GM23338 (cell line): Measurements from ENCODE around the gene DNAJB12. TPM values are rescaled to one million over a fixed set of nuclear protein-coding genes. Genes with fewer than 3 reads are reported as not detected.

Source experiments
- ATAC-seq: fragments of 200-7000 bp; cut with Tn5 transposase; 3 replicates; pipeline ENCODE4 v1.9.1; 2020
- DNase-seq: peaks from one replicate; pipeline ENCODE4 v3.0.0-alpha.2; 2015; ENCODE audit warnings: low spot score
- H2AFZ ChIP-seq: fragments of 200-600 bp; sonication (generic); 2 replicates; pipeline ENCODE4 v1.8.0; 2016; ENCODE audit warnings: antibody characterized with exemption, mild to moderate bottlenecking, moderate library complexity
- H3F3A ChIP-seq: fragments of 200-600 bp; sonication (generic); replicated peaks from 2 replicates; pipeline ENCODE4 v1.8.0; 2017; ENCODE audit warnings: antibody characterized with exemption, mixed run types, low read depth
- H3K27ac ChIP-seq: fragments of 200-600 bp; sonication (generic); 2 replicates; pipeline ENCODE4 v1.6.1; 2016; ENCODE audit warnings: low read depth
- H3K27me3 ChIP-seq: fragments of 200-600 bp; sonication (generic); 2 replicates; pipeline ENCODE4 v1.8.0; 2016; ENCODE audit warnings: mild to moderate bottlenecking, mixed run types, moderate library complexity; ENCODE audit not compliant: insufficient read depth
- H3K36me3 ChIP-seq: fragments of 200-600 bp; sonication (generic); 2 replicates; pipeline ENCODE4 v1.8.0; 2016; ENCODE audit warnings: mild to moderate bottlenecking; ENCODE audit not compliant: insufficient read depth
- H3K4me1 ChIP-seq: fragments of 200-600 bp; sonication (generic); 2 replicates; pipeline ENCODE4 v1.8.0; 2016; ENCODE audit warnings: mild to moderate bottlenecking, moderate library complexity; ENCODE audit not compliant: insufficient read depth
- H3K4me2 ChIP-seq: fragments of 200-600 bp; sonication (generic); 2 replicates; pipeline ENCODE4 v1.7.1; 2017; ENCODE audit warnings: mixed run types
- H3K4me3 ChIP-seq: fragments of 200-600 bp; sonication (generic); 2 replicates; pipeline ENCODE4 v1.6.1; 2016; ENCODE audit warnings: mixed run types
- H3K79me2 ChIP-seq: fragments of 200-600 bp; sonication (generic); replicated peaks from 2 replicates; pipeline ENCODE4 v1.8.0; 2017; ENCODE audit warnings: mild to moderate bottlenecking; ENCODE audit not compliant: insufficient read depth
- H3K9me2 ChIP-seq: fragments of 200-600 bp; sonication (generic); 2 replicates; pipeline ENCODE4 v1.8.0; 2017; ENCODE audit not compliant: insufficient read depth
- H4K20me1 ChIP-seq: fragments of 200-600 bp; sonication (generic); replicated peaks from 2 replicates; pipeline ENCODE4 v1.8.0; 2017; ENCODE audit warnings: mild to moderate bottlenecking; ENCODE audit not compliant: insufficient read depth
- H3K27ac Mint-ChIP-seq: 2 replicates; pipeline ENCODE4 v1.8.0; 2020; ENCODE audit warnings: inconsistent platforms, mild to moderate bottlenecking, moderate library complexity, mixed read lengths
- H3K27me3 Mint-ChIP-seq: 3 replicates; pipeline ENCODE4 v1.8.0; 2022; ENCODE audit warnings: low read depth, mild to moderate bottlenecking, moderate library complexity, mixed read lengths, inconsistent platforms; ENCODE audit not compliant: insufficient read depth, poor library complexity
- H3K36me3 Mint-ChIP-seq: 3 replicates; pipeline ENCODE4 v1.8.0; 2021; ENCODE audit warnings: low read depth, mild to moderate bottlenecking, inconsistent platforms, moderate library complexity, mixed read lengths
- H3K4me1 Mint-ChIP-seq: 3 replicates; pipeline ENCODE4 v1.8.0; 2020; ENCODE audit warnings: mild to moderate bottlenecking, inconsistent platforms, mixed read lengths
- H3K4me3 Mint-ChIP-seq: 3 replicates; pipeline ENCODE4 v1.8.0; 2021; ENCODE audit warnings: moderate library complexity, mild to moderate bottlenecking, inconsistent platforms, mixed read lengths
- H3K9me3 Mint-ChIP-seq: 3 replicates; pipeline ENCODE4 v1.8.0; 2020; ENCODE audit warnings: moderate library complexity, mild to moderate bottlenecking, inconsistent platforms, mixed read lengths
- CREB1 ChIP-seq: fragments of 250-450 bp; sonication (Bioruptor Pico); IDR thresholded peaks from 2 replicates; pipeline ENCODE4 v1.5.0; 2020; ENCODE audit warnings: low read depth, mild to moderate bottlenecking, moderate library complexity
- EZH2 ChIP-seq: fragments of 200-600 bp; sonication (generic); IDR thresholded peaks from one replicate; pipeline ENCODE4 v1.8.0; 2017; ENCODE audit warnings: antibody characterized with exemption, mild to moderate bottlenecking, low read depth; ENCODE audit not compliant: unreplicated experiment
- EZH2phosphoT487 ChIP-seq: fragments of 200-600 bp; sonication (generic); IDR thresholded peaks from one replicate; pipeline ENCODE4 v1.8.1; 2018; ENCODE audit warnings: antibody characterized with exemption; ENCODE audit not compliant: unreplicated experiment
- NANOG ChIP-seq: IDR thresholded peaks from 2 replicates; pipeline ENCODE4 v1.6.1; 2016; ENCODE audit warnings: antibody characterized with exemption, borderline replicate concordance
- ZNF114 ChIP-seq: fragments of 250-450 bp; sonication (Bioruptor Pico); IDR thresholded peaks from 2 replicates; pipeline ENCODE4 v1.5.0; 2020; ENCODE audit warnings: mild to moderate bottlenecking, moderate library complexity
- ZNF331 ChIP-seq: fragments of 250-450 bp; sonication (Bioruptor Pico); IDR thresholded peaks from 2 replicates; pipeline ENCODE4 v1.5.0; 2020; ENCODE audit warnings: low read depth, mild to moderate bottlenecking, moderate library complexity
- polyA plus RNA-seq: library from polyadenylated mRNA; unstranded; fragments of >200 nt; fragmentation: Nextera tagmentation; extraction: Ambion mirVana; gene quantifications from 2 replicates; pipeline ENCODE4 v1.2.1, GENCODE V29; 2016
- total RNA-seq: library from RNA; depleted of rRNA; stranded (reverse); fragments of >200 nt; shearing (Covaris generic); gene quantifications from 2 replicates; pipeline ENCODE4 v1.2.3, GENCODE V29; 2014
- TF ChIP-seq, protein P1 (sequence below): IDR thresholded peaks from 2 replicates; pipeline ENCODE4 v1.6.1; 2016; ENCODE audit warnings: antibody characterized with exemption
- TF ChIP-seq, protein P2 (sequence below), 2 experiments: fragments of 200-600 bp in 1 of 2; sonication (generic) in 1 of 2; conservative IDR thresholded peaks; 2 replicates each; pipeline versions ENCODE4 v1.5.1 to v1.6.1; 2016 to 2017; ENCODE audit warnings: antibody characterized with exemption in 2 of 2, low read depth in 2 of 2, mild to moderate bottlenecking in 2 of 2, moderate library complexity in 1 of 2
- TF ChIP-seq, protein P3 (sequence below): fragments of 250-450 bp; sonication (Bioruptor Pico); IDR thresholded peaks from 2 replicates; pipeline ENCODE4 v1.5.0; 2020; ENCODE audit warnings: mild to moderate bottlenecking, moderate library complexity

Gene DNAJB12
- total and polyA plus RNA-seq, 2 experiments from 2014 or later: 12.8 to 16.0 TPM

DNA sequence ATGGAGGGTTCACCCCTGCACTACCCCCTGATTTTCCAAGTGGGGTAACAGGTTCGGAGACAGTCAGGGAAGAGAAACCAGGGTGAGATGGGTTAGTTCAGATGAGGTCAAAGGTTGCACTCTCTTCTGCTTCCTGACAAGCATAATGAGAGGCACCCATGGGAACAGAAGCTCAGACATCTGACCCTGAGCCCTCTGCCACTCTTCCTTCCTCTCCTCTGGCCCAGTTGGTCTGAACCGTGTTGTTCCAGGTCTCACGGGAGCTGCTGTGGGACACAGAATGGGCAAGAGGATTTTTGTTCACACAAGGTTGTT is 38.4 kb downstream of the DNAJB12 start:
- H3K4me2 ChIP-seq: no peak overlapping the region
- H3K4me3 ChIP-seq: no peak overlapping the region
- Mint-ChIP-seq H3K9me3 (no peaks in the 10 kb centered on the region; the same call in 2 of the 3 replicates), H3K36me3 (no peaks in the 10 kb centered on the region; the same call in 2 of the 3 replicates), H3K4me1 (peaks cover 44% of the 10 kb centered on the region), H3K27me3 (peaks cover 18% of the 10 kb centered on the region), H3K27ac (no peak overlapping the region), H3K4me3 (no peak overlapping the region)
- H2AFZ ChIP-seq: no peak overlapping the region
- DNase-seq (no peak), ATAC-seq (no peak)
- no peaks in the 10 kb centered on the region for H3K9me2 ChIP-seq
- H3K27me3 ChIP-seq: no peaks in the 10 kb centered on the region
- H3K36me3 ChIP-seq: no peaks in the 10 kb centered on the region
- H3K4me1 ChIP-seq: peaks cover 29% of the 10 kb centered on the region
- no peak overlapping the region for H3K27ac ChIP-seq
- no peaks in the 10 kb centered on the region for H4K20me1 ChIP-seq
- H3K79me2 ChIP-seq: no peaks in the 10 kb centered on the region
- TF ChIP-seq EZH2 (no peak), ZNF331 (CRISPR knock-in tag) (no peak), ZNF114 (CRISPR knock-in tag) (no peak), NANOG (no peak), CREB1 (CRISPR knock-in tag) (no peak), EZH2phosphoT487 (no peak)
- TF ChIP-seq, protein P1, sequence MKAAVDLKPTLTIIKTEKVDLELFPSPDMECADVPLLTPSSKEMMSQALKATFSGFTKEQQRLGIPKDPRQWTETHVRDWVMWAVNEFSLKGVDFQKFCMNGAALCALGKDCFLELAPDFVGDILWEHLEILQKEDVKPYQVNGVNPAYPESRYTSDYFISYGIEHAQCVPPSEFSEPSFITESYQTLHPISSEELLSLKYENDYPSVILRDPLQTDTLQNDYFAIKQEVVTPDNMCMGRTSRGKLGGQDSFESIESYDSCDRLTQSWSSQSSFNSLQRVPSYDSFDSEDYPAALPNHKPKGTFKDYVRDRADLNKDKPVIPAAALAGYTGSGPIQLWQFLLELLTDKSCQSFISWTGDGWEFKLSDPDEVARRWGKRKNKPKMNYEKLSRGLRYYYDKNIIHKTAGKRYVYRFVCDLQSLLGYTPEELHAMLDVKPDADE: no peak
- TF ChIP-seq, protein P2, sequence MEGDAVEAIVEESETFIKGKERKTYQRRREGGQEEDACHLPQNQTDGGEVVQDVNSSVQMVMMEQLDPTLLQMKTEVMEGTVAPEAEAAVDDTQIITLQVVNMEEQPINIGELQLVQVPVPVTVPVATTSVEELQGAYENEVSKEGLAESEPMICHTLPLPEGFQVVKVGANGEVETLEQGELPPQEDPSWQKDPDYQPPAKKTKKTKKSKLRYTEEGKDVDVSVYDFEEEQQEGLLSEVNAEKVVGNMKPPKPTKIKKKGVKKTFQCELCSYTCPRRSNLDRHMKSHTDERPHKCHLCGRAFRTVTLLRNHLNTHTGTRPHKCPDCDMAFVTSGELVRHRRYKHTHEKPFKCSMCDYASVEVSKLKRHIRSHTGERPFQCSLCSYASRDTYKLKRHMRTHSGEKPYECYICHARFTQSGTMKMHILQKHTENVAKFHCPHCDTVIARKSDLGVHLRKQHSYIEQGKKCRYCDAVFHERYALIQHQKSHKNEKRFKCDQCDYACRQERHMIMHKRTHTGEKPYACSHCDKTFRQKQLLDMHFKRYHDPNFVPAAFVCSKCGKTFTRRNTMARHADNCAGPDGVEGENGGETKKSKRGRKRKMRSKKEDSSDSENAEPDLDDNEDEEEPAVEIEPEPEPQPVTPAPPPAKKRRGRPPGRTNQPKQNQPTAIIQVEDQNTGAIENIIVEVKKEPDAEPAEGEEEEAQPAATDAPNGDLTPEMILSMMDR (conservative IDR thresholded peaks at IDR 0.05; ENCODE audit: low read depth in 2 of 2): no peak
- TF ChIP-seq, protein P3, sequence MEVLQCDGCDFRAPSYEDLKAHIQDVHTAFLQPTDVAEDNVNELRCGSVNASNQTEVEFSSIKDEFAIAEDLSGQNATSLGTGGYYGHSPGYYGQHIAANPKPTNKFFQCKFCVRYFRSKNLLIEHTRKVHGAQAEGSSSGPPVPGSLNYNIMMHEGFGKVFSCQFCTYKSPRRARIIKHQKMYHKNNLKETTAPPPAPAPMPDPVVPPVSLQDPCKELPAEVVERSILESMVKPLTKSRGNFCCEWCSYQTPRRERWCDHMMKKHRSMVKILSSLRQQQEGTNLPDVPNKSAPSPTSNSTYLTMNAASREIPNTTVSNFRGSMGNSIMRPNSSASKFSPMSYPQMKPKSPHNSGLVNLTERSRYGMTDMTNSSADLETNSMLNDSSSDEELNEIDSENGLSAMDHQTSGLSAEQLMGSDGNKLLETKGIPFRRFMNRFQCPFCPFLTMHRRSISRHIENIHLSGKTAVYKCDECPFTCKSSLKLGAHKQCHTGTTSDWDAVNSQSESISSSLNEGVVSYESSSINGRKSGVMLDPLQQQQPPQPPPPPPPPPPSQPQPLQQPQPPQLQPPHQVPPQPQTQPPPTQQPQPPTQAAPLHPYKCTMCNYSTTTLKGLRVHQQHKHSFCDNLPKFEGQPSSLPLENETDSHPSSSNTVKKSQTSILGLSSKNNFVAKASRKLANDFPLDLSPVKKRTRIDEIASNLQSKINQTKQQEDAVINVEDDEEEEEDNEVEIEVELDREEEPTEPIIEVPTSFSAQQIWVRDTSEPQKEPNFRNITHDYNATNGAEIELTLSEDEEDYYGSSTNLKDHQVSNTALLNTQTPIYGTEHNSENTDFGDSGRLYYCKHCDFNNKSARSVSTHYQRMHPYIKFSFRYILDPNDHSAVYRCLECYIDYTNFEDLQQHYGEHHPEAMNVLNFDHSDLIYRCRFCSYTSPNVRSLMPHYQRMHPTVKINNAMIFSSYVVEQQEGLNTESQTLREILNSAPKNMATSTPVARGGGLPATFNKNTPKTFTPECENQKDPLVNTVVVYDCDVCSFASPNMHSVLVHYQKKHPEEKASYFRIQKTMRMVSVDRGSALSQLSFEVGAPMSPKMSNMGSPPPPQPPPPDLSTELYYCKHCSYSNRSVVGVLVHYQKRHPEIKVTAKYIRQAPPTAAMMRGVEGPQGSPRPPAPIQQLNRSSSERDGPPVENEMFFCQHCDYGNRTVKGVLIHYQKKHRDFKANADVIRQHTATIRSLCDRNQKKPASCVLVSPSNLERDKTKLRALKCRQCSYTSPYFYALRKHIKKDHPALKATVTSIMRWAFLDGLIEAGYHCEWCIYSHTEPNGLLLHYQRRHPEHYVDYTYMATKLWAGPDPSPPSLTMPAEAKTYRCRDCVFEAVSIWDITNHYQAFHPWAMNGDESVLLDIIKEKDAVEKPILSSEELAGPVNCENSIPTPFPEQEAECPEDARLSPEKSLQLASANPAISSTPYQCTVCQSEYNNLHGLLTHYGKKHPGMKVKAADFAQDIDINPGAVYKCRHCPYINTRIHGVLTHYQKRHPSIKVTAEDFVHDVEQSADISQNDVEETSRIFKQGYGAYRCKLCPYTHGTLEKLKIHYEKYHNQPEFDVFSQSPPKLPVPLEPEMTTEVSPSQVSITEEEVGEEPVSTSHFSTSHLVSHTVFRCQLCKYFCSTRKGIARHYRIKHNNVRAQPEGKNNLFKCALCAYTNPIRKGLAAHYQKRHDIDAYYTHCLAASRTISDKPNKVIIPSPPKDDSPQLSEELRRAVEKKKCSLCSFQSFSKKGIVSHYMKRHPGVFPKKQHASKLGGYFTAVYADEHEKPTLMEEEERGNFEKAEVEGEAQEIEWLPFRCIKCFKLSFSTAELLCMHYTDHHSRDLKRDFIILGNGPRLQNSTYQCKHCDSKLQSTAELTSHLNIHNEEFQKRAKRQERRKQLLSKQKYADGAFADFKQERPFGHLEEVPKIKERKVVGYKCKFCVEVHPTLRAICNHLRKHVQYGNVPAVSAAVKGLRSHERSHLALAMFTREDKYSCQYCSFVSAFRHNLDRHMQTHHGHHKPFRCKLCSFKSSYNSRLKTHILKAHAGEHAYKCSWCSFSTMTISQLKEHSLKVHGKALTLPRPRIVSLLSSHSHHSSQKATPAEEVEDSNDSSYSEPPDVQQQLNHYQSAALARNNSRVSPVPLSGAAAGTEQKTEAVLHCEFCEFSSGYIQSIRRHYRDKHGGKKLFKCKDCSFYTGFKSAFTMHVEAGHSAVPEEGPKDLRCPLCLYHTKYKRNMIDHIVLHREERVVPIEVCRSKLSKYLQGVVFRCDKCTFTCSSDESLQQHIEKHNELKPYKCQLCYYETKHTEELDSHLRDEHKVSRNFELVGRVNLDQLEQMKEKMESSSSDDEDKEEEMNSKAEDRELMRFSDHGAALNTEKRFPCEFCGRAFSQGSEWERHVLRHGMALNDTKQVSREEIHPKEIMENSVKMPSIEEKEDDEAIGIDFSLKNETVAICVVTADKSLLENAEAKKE: no peak
- H3F3A ChIP-seq: peaks cover 13% of the 10 kb centered on the region
